Stomach (tissue), 9 donors: ENCODE measurements around the gene NELL1. TPM values are rescaled to one million over a fixed set of nuclear protein-coding genes. Genes with fewer than 3 reads are reported as not detected.

ENCODE experiments used
- DNase-seq, 2 donors: peaks; one replicate each; pipeline versions ENCODE4 v3.0.0 to v3.0.0-alpha.2; 2013 to 2019
- H3K27ac ChIP-seq, 5 donors: fragments of 200-600 bp in 4 of 5; sonication (generic) in 4 of 5; one replicate each; pipeline ENCODE4 v1.5.1; 2013 to 2019; ENCODE audit warnings: mild to moderate bottlenecking in 1 of 5, moderate library complexity in 1 of 5
- H3K27me3 ChIP-seq, 3 donors: fragments of 200-600 bp; sonication (generic); one replicate each; pipeline ENCODE4 v1.5.1; 2017 to 2019; ENCODE audit warnings: mixed run types in 1 of 3
- H3K36me3 ChIP-seq, 4 donors: fragments of 200-600 bp; sonication (generic); 1 replicate in 3 of 4; 2 replicates in 1 of 4; pipeline ENCODE4 v1.5.1; 2016 to 2019
- H3K4me1 ChIP-seq, 4 donors: fragments of 200-600 bp; sonication (generic); one replicate each; pipeline ENCODE4 v1.5.1; 2016 to 2019
- H3K4me3 ChIP-seq, 4 donors: fragments of 200-600 bp; sonication (generic) in 3 of 4; one replicate each; pipeline ENCODE4 v1.5.1; 2016 to 2019; ENCODE audit warnings: mild to moderate bottlenecking in 1 of 4
- H3K9me3 ChIP-seq, 4 donors: fragments of 200-600 bp; sonication (generic); one replicate each; pipeline ENCODE4 v1.5.1; 2016 to 2019
- CTCF ChIP-seq, 7 experiments: fragments of 450-650 bp in 4 of 7; fragments of 200-600 bp in 3 of 7; sonication (generic) in 3 of 7; IDR thresholded peaks; one replicate each; pipeline ENCODE4 v1.5.1; 2016 to 2019; ENCODE audit warnings: antibody characterized with exemption in 7 of 7, control low read depth in 2 of 7, mild to moderate bottlenecking in 1 of 7
- EP300 ChIP-seq: sonication (generic); formaldehyde crosslinking; IDR thresholded peaks from one replicate; pipeline ENCODE4 v1.6.1; 2017; ENCODE audit warnings: antibody characterized with exemption
- POLR2A ChIP-seq, 4 donors: fragments of 450-650 bp; IDR thresholded peaks; one replicate each; pipeline ENCODE4 v1.6.1; 2016; ENCODE audit warnings: antibody characterized with exemption in 4 of 4, control low read depth in 2 of 4, mild to moderate bottlenecking in 1 of 4, moderate library complexity in 1 of 4
- POLR2AphosphoS5 ChIP-seq, 3 donors: sonication (generic); formaldehyde crosslinking; IDR thresholded peaks; one replicate each; pipeline ENCODE4 v1.6.1; 2016; ENCODE audit warnings: antibody characterized with exemption in 3 of 3
- WGBS, 5 donors: extraction: QIAGEN DNeasy Blood & Tissue Kit in 3 of 5; methylation state at CpG; one replicate each; pipeline versions ENCODE4 v1.1.5 to v1.1.7; 2013 to 2018; 5-methylcytosine and 5-hydroxymethylcytosine counted together
- intact Hi-C: fragments of 100-400 bp; cut with DNase I; formaldehyde crosslinking; loops from one replicate; pipeline ENCODE4 v1.15.1; 2023; ENCODE audit warnings: low total_unique reads
- polyA plus RNA-seq, 3 donors: library from polyadenylated mRNA; stranded (reverse); fragments of 200-250 nt; gene quantifications; one replicate each; pipeline ENCODE4 v1.2.3, GENCODE V29; 2013
- total RNA-seq, 5 donors: library from RNA; depleted of rRNA; stranded (reverse); fragments of >200 nt; gene quantifications; one replicate each; pipeline versions ENCODE4 v1.1.0 to v1.2.3, GENCODE V29; 2014 to 2016
- donor health status: healthy with polysubstance abuse.
- donor health status: Bipolar disorder and iron deficiency.
- donor health status: healthy.

NELL1 gene
- total and polyA plus RNA-seq, 8 donors = 0.05 to 15.4 (median 2.7) TPM; not detected in 5

- DNase-seq = no peak
- H3K27ac ChIP-seq = no peak overlapping the region
- H3K4me3 ChIP-seq = no peak overlapping the region
- intact Hi-C loops = no loop called here
- TF ChIP-seq EP300 (no peak), POLR2AphosphoS5 (IDR thresholded peaks at IDR 0.05) (no peak)
- H3K9me3 ChIP-seq = peaks cover 0 to 10% (median 2%) of the 10 kb centered on the region in 4 donors
- H3K27me3 ChIP-seq = no peaks in the 10 kb centered on the region
- H3K36me3 ChIP-seq = no peaks in the 10 kb centered on the region
- H3K4me1 ChIP-seq = no peaks in the 10 kb centered on the region
- 28 to 54% (median 40%) methylated on average over 2 of the region's 2 CpGs for WGBS, 5 donors
These were observed 795.3 kb downstream of the NELL1 start for GRCh38 chr11:21464601-21465193.

- Histone ChIP-seq H3K4me3 (no peak overlapping the region), H3K4me1 (no peaks in the 10 kb centered on the region), H3K36me3 (no peaks in the 10 kb centered on the region), H3K27ac (no peak overlapping the region), H3K27me3 (no peaks in the 10 kb centered on the region), H3K9me3 (peaks cover 0 to 10% (median 2%) of the 10 kb centered on the region in 4 donors)
- no peak for TF ChIP-seq CTCF (IDR thresholded peaks at IDR 0.05)
- intact Hi-C loops = no loop called here
- no peak for DNase-seq
- 57 to 81% (median 67%) methylated on average over 1 of the region's 1 CpG for WGBS, 5 donors
These were observed 795.8 kb downstream of the NELL1 start for GRCh38 chr11:21465203-21465602.

- Histone ChIP-seq H3K27me3 (no peaks in the 10 kb centered on the region), H3K9me3 (peaks cover 0 to 10% (median 2%) of the 10 kb centered on the region in 4 donors), H3K36me3 (no peaks in the 10 kb centered on the region), H3K27ac (no peak overlapping the region), H3K4me1 (no peaks in the 10 kb centered on the region), H3K4me3 (no peak overlapping the region)
- 76 to 89% (median 82%) methylated on average over 4 of the region's 4 CpGs for WGBS, 5 donors
- TF ChIP-seq POLR2A (IDR thresholded peaks at IDR 0.05) = no peak
- TF ChIP-seq EP300 = no peak
- TF ChIP-seq CTCF (IDR thresholded peaks at IDR 0.05) = no peak
- TF ChIP-seq POLR2AphosphoS5 (IDR thresholded peaks at IDR 0.05) = no peak
- DNase-seq = no peak
- intact Hi-C loops = no loop called here
These were observed 796.5 kb downstream of the NELL1 start for GRCh38 chr11:21465920-21466319.

GRCh38 chr11:21470521-21470920 is 801.1 kb downstream of the NELL1 start:
- no peaks in the 10 kb centered on the region for H3K27me3 ChIP-seq
- no peak overlapping the region for H3K27ac ChIP-seq
- H3K36me3 ChIP-seq = no peaks in the 10 kb centered on the region
- intact Hi-C loops = no loop called here
- H3K4me3 ChIP-seq = no peak overlapping the region
- H3K9me3 ChIP-seq = no peaks in the 10 kb centered on the region
- no peak for TF ChIP-seq POLR2A (IDR thresholded peaks at IDR 0.05)
- no peak for TF ChIP-seq POLR2AphosphoS5 (IDR thresholded peaks at IDR 0.05)
- TF ChIP-seq CTCF (IDR thresholded peaks at IDR 0.05) = no peak
- no peak for TF ChIP-seq EP300
- no peak for DNase-seq
- H3K4me1 ChIP-seq = no peaks in the 10 kb centered on the region

- H3K4me1 ChIP-seq = no peaks in the 10 kb centered on the region
- no peak overlapping the region for H3K4me3 ChIP-seq
- 37 to 51% (median 43%) methylated on average over 3 of the region's 3 CpGs for WGBS, 5 donors
- H3K27me3 ChIP-seq = no peaks in the 10 kb centered on the region
- intact Hi-C loops = no loop called here
- TF ChIP-seq POLR2AphosphoS5 (IDR thresholded peaks at IDR 0.05) (no peak), CTCF (IDR thresholded peaks at IDR 0.05) (no peak), EP300 (no peak), POLR2A (IDR thresholded peaks at IDR 0.05) (no peak)
- no peaks in the 10 kb centered on the region for H3K9me3 ChIP-seq
- no peak overlapping the region for H3K27ac ChIP-seq
- no peaks in the 10 kb centered on the region for H3K36me3 ChIP-seq
- DNase-seq = no peak
These were observed 802.9 kb downstream of the NELL1 start for GRCh38 chr11:21472261-21472660.
